ENCODE data around the gene CCDC51. TPM values are rescaled to one million over a fixed set of nuclear protein-coding genes. Genes with fewer than 3 reads are reported as not detected.

The CCDC51 gene
- polyA plus RNA-seq, 1 of the 3 experiments (the other 2 are of a cell fraction), result 24.2 TPM

DNA sequence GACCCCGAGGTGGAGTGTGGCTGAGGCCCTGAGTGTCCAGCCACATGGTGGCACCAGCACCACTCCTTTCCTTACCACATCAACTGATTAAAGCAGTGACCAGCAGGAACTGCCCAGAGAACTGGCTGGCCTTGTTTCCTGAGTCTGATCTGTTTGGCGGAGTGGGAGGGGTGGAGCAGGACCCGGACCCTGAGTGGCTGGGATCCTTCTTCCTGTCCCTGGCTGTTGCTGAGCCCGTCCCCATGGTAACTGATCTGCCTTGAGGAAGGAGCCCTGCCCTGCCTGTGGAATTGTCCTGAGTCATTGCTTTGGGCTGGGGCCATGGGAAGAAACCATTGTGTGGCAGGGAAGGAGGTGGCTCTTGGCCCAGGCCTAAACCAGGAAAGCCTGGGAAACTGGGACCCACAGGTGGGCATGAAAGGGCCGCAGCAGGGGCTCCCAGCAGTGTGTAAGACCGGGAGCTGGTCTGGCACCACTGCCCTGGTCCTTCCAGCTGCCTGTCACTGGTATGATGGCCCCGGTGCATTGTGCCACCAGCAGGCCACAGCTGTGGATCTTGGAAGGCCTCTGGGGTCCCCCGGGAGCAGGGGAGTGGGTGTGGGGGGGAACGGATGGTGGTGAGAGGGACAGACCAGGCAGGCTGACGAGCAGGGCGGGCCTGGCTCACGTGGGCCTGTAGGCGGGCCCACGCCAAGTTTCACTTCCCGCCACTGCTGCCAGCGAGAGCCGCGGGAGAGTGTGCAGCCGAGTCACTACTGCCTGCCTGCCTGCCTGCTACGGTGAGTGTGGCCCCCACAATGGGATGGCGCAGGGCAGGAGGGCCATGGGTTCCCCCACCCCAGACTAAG lies 25.8 kb upstream of the CCDC51 start:
- no peaks in the 10 kb centered on the region for H3K27me3 ChIP-seq (ENCODE audit: insufficient read depth)
- 3% methylated on average over 19 of the region's 21 CpGs for WGBS (ENCODE audit: low lambda C conversion rate)
- H3F3A ChIP-seq (replicated peaks; ENCODE audit: insufficient read depth), result peaks cover 22% of the 10 kb centered on the region
- H3K36me3 ChIP-seq (replicated peaks in 1 of 2; ENCODE audit: control insufficient read depth in 1 of 2, insufficient read depth in 2 of 2, low read length in 1 of 2), result peaks cover 7 to 42% of the 10 kb centered on the region in 2 experiments
- DNase-seq, result peak; percentile 97
- H3K4me2 ChIP-seq, result peak overlapping the region; percentile 78
- H3K9ac ChIP-seq, result peak overlapping the region; percentile 95
- H2AFZ ChIP-seq (ENCODE audit: low read depth), result no peak overlapping the region
- no peaks in the 10 kb centered on the region for H3K9me3 ChIP-seq
- no peaks in the 10 kb centered on the region for H3K9me2 ChIP-seq
- peak overlapping the region; percentile 45 to 68 for H3K4me3 ChIP-seq (ENCODE audit: low read depth in 2 of 2, low read length in 1 of 2)
- H3K4me1 ChIP-seq (ENCODE audit: control insufficient read depth in 1 of 2, insufficient read depth in 2 of 2, low read depth in 1 of 2, low read length in 1 of 2), result peaks cover 16 to 67% of the 10 kb centered on the region in 2 experiments; a peak in 2 of 4 replicates
- no peaks in the 10 kb centered on the region for H4K20me1 ChIP-seq (ENCODE audit: insufficient read depth)
- peak overlapping the region; percentile 99 to 100 for H3K27ac ChIP-seq (ENCODE audit: low read depth in 2 of 2, low read length in 1 of 2)
- CTCF ChIA-PET, result interaction anchor here (0.6 to 8.2 kb wide), 15 partner anchors 9 to 98 kb away, joined by 3 to 136 read pairs (median 4); partner anchors contain the start of genes PFKFB4 and UCN2
- H3K79me2 ChIP-seq (ENCODE audit: insufficient read depth), result peaks cover 46% of the 10 kb centered on the region
- POLR2A ChIA-PET, result interaction anchor here (1.2 to 1.3 kb wide), 2 partner anchors 42 to 83 kb away, joined by 3 to 5 read pairs; no protein-coding TSS in a partner anchor
- TF ChIP-seq SIN3A (IDR thresholded peaks at IDR 0.05; ENCODE audit: borderline replicate concordance, low read depth, low read length), result no peak; the same call in 1 of the 2 replicates
- TF ChIP-seq FOXJ3 (CRISPR knock-in tag; IDR thresholded peaks at IDR 0.05), result peak; percentile 57; the same call in 1 of the 2 replicates
- peak; percentile 77 for TF ChIP-seq TAF1 (IDR thresholded peaks at IDR 0.05; ENCODE audit: borderline replicate concordance, low read depth, low read length)
- TF ChIP-seq, protein P1, sequence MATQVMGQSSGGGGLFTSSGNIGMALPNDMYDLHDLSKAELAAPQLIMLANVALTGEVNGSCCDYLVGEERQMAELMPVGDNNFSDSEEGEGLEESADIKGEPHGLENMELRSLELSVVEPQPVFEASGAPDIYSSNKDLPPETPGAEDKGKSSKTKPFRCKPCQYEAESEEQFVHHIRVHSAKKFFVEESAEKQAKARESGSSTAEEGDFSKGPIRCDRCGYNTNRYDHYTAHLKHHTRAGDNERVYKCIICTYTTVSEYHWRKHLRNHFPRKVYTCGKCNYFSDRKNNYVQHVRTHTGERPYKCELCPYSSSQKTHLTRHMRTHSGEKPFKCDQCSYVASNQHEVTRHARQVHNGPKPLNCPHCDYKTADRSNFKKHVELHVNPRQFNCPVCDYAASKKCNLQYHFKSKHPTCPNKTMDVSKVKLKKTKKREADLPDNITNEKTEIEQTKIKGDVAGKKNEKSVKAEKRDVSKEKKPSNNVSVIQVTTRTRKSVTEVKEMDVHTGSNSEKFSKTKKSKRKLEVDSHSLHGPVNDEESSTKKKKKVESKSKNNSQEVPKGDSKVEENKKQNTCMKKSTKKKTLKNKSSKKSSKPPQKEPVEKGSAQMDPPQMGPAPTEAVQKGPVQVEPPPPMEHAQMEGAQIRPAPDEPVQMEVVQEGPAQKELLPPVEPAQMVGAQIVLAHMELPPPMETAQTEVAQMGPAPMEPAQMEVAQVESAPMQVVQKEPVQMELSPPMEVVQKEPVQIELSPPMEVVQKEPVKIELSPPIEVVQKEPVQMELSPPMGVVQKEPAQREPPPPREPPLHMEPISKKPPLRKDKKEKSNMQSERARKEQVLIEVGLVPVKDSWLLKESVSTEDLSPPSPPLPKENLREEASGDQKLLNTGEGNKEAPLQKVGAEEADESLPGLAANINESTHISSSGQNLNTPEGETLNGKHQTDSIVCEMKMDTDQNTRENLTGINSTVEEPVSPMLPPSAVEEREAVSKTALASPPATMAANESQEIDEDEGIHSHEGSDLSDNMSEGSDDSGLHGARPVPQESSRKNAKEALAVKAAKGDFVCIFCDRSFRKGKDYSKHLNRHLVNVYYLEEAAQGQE (IDR thresholded peaks at IDR 0.05; ENCODE audit: low read depth, low read length), result no peak; the same call in 1 of the 2 replicates
- peak in 1 of 2 experiments; percentile 58; a peak in 3 of 4 replicates for TF ChIP-seq EP300 (IDR thresholded peaks at IDR 0.05; ENCODE audit: borderline replicate concordance in 1 of 2, low read depth in 1 of 2, low read length in 1 of 2)
- no peak for TF ChIP-seq FOXM1 (IDR thresholded peaks at IDR 0.05; ENCODE audit: low read depth)
- no peak for TF ChIP-seq EZH2phosphoT487 (IDR thresholded peaks at IDR 0.05; ENCODE audit: borderline replicate concordance, low read depth)
- TF ChIP-seq, protein P2, sequence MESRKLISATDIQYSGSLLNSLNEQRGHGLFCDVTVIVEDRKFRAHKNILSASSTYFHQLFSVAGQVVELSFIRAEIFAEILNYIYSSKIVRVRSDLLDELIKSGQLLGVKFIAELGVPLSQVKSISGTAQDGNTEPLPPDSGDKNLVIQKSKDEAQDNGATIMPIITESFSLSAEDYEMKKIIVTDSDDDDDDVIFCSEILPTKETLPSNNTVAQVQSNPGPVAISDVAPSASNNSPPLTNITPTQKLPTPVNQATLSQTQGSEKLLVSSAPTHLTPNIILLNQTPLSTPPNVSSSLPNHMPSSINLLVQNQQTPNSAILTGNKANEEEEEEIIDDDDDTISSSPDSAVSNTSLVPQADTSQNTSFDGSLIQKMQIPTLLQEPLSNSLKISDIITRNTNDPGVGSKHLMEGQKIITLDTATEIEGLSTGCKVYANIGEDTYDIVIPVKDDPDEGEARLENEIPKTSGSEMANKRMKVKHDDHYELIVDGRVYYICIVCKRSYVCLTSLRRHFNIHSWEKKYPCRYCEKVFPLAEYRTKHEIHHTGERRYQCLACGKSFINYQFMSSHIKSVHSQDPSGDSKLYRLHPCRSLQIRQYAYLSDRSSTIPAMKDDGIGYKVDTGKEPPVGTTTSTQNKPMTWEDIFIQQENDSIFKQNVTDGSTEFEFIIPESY (IDR thresholded peaks at IDR 0.05; ENCODE audit: borderline replicate concordance, low read depth), result no peak
- TF ChIP-seq, protein P3, sequence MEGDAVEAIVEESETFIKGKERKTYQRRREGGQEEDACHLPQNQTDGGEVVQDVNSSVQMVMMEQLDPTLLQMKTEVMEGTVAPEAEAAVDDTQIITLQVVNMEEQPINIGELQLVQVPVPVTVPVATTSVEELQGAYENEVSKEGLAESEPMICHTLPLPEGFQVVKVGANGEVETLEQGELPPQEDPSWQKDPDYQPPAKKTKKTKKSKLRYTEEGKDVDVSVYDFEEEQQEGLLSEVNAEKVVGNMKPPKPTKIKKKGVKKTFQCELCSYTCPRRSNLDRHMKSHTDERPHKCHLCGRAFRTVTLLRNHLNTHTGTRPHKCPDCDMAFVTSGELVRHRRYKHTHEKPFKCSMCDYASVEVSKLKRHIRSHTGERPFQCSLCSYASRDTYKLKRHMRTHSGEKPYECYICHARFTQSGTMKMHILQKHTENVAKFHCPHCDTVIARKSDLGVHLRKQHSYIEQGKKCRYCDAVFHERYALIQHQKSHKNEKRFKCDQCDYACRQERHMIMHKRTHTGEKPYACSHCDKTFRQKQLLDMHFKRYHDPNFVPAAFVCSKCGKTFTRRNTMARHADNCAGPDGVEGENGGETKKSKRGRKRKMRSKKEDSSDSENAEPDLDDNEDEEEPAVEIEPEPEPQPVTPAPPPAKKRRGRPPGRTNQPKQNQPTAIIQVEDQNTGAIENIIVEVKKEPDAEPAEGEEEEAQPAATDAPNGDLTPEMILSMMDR (IDR thresholded peaks at IDR 0.05), result peak; percentile 79
- TF ChIP-seq RCOR1 (IDR thresholded peaks at IDR 0.05; ENCODE audit: low read length), result peak; percentile 61; the same call in 1 of the 2 replicates
- TF ChIP-seq RAD21 (IDR thresholded peaks at IDR 0.05; ENCODE audit: low read length), result peak; percentile 94
- TF ChIP-seq ELF1 (IDR thresholded peaks at IDR 0.05), result peak; percentile 62
- TF ChIP-seq, protein P4, sequence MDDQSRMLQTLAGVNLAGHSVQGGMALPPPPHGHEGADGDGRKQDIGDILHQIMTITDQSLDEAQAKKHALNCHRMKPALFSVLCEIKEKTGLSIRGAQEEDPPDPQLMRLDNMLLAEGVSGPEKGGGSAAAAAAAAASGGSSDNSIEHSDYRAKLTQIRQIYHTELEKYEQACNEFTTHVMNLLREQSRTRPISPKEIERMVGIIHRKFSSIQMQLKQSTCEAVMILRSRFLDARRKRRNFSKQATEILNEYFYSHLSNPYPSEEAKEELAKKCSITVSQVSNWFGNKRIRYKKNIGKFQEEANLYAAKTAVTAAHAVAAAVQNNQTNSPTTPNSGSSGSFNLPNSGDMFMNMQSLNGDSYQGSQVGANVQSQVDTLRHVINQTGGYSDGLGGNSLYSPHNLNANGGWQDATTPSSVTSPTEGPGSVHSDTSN (IDR thresholded peaks at IDR 0.05), result no peak; the same call in 1 of the 2 replicates
- peak; percentile 74 for TF ChIP-seq POLR2AphosphoS5 (IDR thresholded peaks at IDR 0.05; ENCODE audit: low read depth, low read length)
- TF ChIP-seq, protein P5, sequence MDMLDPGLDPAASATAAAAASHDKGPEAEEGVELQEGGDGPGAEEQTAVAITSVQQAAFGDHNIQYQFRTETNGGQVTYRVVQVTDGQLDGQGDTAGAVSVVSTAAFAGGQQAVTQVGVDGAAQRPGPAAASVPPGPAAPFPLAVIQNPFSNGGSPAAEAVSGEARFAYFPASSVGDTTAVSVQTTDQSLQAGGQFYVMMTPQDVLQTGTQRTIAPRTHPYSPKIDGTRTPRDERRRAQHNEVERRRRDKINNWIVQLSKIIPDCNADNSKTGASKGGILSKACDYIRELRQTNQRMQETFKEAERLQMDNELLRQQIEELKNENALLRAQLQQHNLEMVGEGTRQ (IDR thresholded peaks at IDR 0.05; ENCODE audit: borderline replicate concordance, low read depth, low read length), result peak; percentile 57; the same call in 1 of the 2 replicates
- no peak for TF ChIP-seq RXRA (IDR thresholded peaks at IDR 0.05; ENCODE audit: borderline replicate concordance, low read depth)
- no peak; the same call in 1 of the 2 replicates for TF ChIP-seq TCF12 (IDR thresholded peaks at IDR 0.05)
- TF ChIP-seq, protein P6, sequence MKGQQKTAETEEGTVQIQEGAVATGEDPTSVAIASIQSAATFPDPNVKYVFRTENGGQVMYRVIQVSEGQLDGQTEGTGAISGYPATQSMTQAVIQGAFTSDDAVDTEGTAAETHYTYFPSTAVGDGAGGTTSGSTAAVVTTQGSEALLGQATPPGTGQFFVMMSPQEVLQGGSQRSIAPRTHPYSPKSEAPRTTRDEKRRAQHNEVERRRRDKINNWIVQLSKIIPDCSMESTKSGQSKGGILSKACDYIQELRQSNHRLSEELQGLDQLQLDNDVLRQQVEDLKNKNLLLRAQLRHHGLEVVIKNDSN (IDR thresholded peaks at IDR 0.05; ENCODE audit: borderline replicate concordance, low read depth), result peak; percentile 88
- no peak for TF ChIP-seq NRF1 (IDR thresholded peaks at IDR 0.05; ENCODE audit: low read depth, low read length)
- TF ChIP-seq FOSL2 (IDR thresholded peaks at IDR 0.05; ENCODE audit: borderline replicate concordance, low read depth), result peak; percentile 42; the same call in 1 of the 2 replicates
- no peak for TF ChIP-seq JUND (IDR thresholded peaks at IDR 0.05)
